Measurements from ENCODE around the gene CPVL. TPM values are rescaled to one million over a fixed set of nuclear protein-coding genes. Genes with fewer than 3 reads are reported as not detected.

Gene CPVL
- total RNA-seq (2022) (43.5 and 62.7 TPM in 2 replicates), Bru-seq, nascent RNA (percentile 49 among the genes with signal in this experiment), BruChase-seq, experiment 1, labeled RNA remaining after a 6-hour chase (percentile 37 among the genes with signal in this experiment), BruChase-seq, experiment 2, labeled RNA remaining after a 2-hour chase (percentile 33 among the genes with signal in this experiment)
- long read RNA-seq, transcript CPVL-202 (13 exons, 1,739 nt): minor isoform, 13 of 166 reads
- long read RNA-seq, transcript CPVL-201 (13 exons, 2,091 nt): major isoform, 88 of 166 reads
- long read RNA-seq, partial matches to known transcripts: 15 of 166 reads
- long read RNA-seq, other reads (novel, unspliced or antisense): 50 of 166 reads

GRCh38 chr7:29146057-29146706 lies at the start of gene CPVL:
CPVL (minus strand) TSS chr7:29146537; CDS start chr7:29121061, 25,476 bp downstream.
- Mint-ChIP-seq H3K27ac (ENCODE audit: unreplicated experiment) (peak within 1 kb of the TSS; percentile 72), H3K9me3 (ENCODE audit: low read depth, unreplicated experiment) (no peaks in the 10 kb centered on the region), H3K27me3 (ENCODE audit: unreplicated experiment) (no peaks in the 10 kb centered on the region), H3K4me3 (ENCODE audit: low read depth, unreplicated experiment) (peak within 1 kb of the TSS; percentile 99), H3K4me1 (ENCODE audit: low read depth, unreplicated experiment) (peaks cover 35% of the 10 kb centered on the region), H3K36me3 (ENCODE audit: insufficient read depth, unreplicated experiment) (peaks cover 16% of the 10 kb centered on the region)
- DNase-seq: peak; percentile 76
- CTCF ChIA-PET: interaction anchor here (1.0 to 2.6 kb wide), 3 partner anchors 33 to 224 kb away, joined by 3 to 11 read pairs (median 3); no protein-coding TSS in a partner anchor
- no peak for TF ChIP-seq CTCF (IDR thresholded peaks at IDR 0.05; ENCODE audit: unreplicated experiment)
- BruUV-seq (replicated peaks): no TSS peak
- intact Hi-C loops (cut with micrococcal nuclease; ENCODE audit: unreplicated experiment): no loop called here

- H3K36me3 Mint-ChIP-seq (ENCODE audit: insufficient read depth, unreplicated experiment): peaks cover 22% of the 10 kb centered on the region
- peak within 1 kb of the TSS; percentile 16 for H3K27ac Mint-ChIP-seq (ENCODE audit: unreplicated experiment)
- H3K4me1 Mint-ChIP-seq (ENCODE audit: low read depth, unreplicated experiment): peaks cover 23% of the 10 kb centered on the region
- TF ChIP-seq CTCF (IDR thresholded peaks at IDR 0.05; ENCODE audit: unreplicated experiment): no peak
- DNase-seq: peak; percentile 70
- H3K27me3 Mint-ChIP-seq (ENCODE audit: unreplicated experiment): peaks cover 14% of the 10 kb centered on the region
- intact Hi-C loops (cut with micrococcal nuclease; ENCODE audit: unreplicated experiment): loop anchor here (5.0 kb wide), 1 partner anchor 62 kb away; no protein-coding TSS in a partner anchor
- no TSS peak for BruUV-seq (replicated peaks)
- H3K4me3 Mint-ChIP-seq (ENCODE audit: low read depth, unreplicated experiment): peak within 1 kb of the TSS; percentile 66
- CTCF ChIA-PET: interaction anchor here (0.6 to 1.2 kb wide), 10 partner anchors 53 to 1151 kb away, joined by 3 to 7 read pairs (median 4); no protein-coding TSS in a partner anchor
- H3K9me3 Mint-ChIP-seq (ENCODE audit: low read depth, unreplicated experiment): no peaks in the 10 kb centered on the region
These were observed 48.5 kb upstream of the CPVL start, which contains the start of gene CHN2 for GRCh38 chr7:29194594-29195427. CHN2 (plus strand) TSS chr7:29194775.

GRCh38 chr7:29194206-29194593 lies 47.9 kb upstream of the CPVL start:
- intact Hi-C loops (cut with micrococcal nuclease; ENCODE audit: unreplicated experiment): no loop called here
- Mint-ChIP-seq H3K36me3 (ENCODE audit: insufficient read depth, unreplicated experiment) (peaks cover 22% of the 10 kb centered on the region), H3K27me3 (ENCODE audit: unreplicated experiment) (peaks cover 14% of the 10 kb centered on the region), H3K4me3 (ENCODE audit: low read depth, unreplicated experiment) (peak overlapping the region; percentile 66), H3K9me3 (ENCODE audit: low read depth, unreplicated experiment) (no peaks in the 10 kb centered on the region), H3K4me1 (ENCODE audit: low read depth, unreplicated experiment) (peaks cover 29% of the 10 kb centered on the region), H3K27ac (ENCODE audit: unreplicated experiment) (peak overlapping the region; percentile 16)
- TF ChIP-seq CTCF (IDR thresholded peaks at IDR 0.05; ENCODE audit: unreplicated experiment): no peak
- no TSS peak for BruUV-seq (replicated peaks)
- CTCF ChIA-PET: interaction anchor here (0.6 to 1.1 kb wide), 6 partner anchors 118 to 238 kb away, joined by 3 to 7 read pairs (median 5); no protein-coding TSS in a partner anchor
- DNase-seq: no peak

Data from Calu3 (cell line).